HCT116 (cell line): ENCODE data around the gene ZNF471. TPM values are rescaled to one million over a fixed set of nuclear protein-coding genes. Genes with fewer than 3 reads are reported as not detected.

Experiments
- ATAC-seq: fragments of 200-7000 bp; cut with Tn5 transposase; 2 replicates; pipeline ENCODE4 v1.9.1; 2020; ENCODE audit warnings: mild to moderate bottlenecking, moderate library complexity
- BruUV-seq: library from RNA; stranded (reverse); fragments of 400-500 nt; replicated peaks from 2 replicates; lab custom pipeline; 2021; lab: Mats Ljungman, UMichigan
- CTCF ChIA-PET: fragments of 300-600 bp; sonication (Branson Sonifier 250); formaldehyde crosslinking; loops from one replicate; lab custom pipeline; 2021; ENCODE audit warnings: antibody characterized with exemption; lab: Charles Lee
- POLR2A ChIA-PET: fragments of 300-600, 350-600 bp; sonication (Branson Sonifier 250); formaldehyde crosslinking; loops from one replicate; lab custom pipeline; 2021; ENCODE audit warnings: antibody characterized with exemption; lab: Charles Lee
- RAD21 ChIA-PET, 2 experiments: fragments of 300-600 bp; sonication (Branson Sonifier 250); formaldehyde crosslinking; loops; one replicate each; lab custom pipeline; 2023; ENCODE audit warnings: low total read pairs in 2 of 2; ENCODE audit not compliant: uncharacterized antibody in 2 of 2, unreplicated experiment in 2 of 2, low non-redundant PET in 1 of 2; lab: Charles Lee
- DNase-seq: peaks from one replicate; pipeline ENCODE4 v3.0.0-alpha.2; 2010; ENCODE audit warnings: low read depth, low spot score
- H2AFZ ChIP-seq: fragments of 200-600 bp; shearing (Covaris generic), sonication (generic); 2 replicates; pipeline ENCODE4 v1.6.1; 2017; ENCODE audit warnings: low read depth, mixed run types, mixed read lengths, antibody characterized with exemption, low read length; ENCODE audit not compliant: poor library complexity, severe bottlenecking
- H3K27ac ChIP-seq: 2 replicates; pipeline ENCODE4 v1.5.1; 2012; ENCODE audit warnings: low read depth, low read length
- H3K27me3 ChIP-seq: fragments of 200-600 bp; sonication (generic); 2 replicates; pipeline ENCODE4 v1.6.1; 2016; ENCODE audit warnings: mixed run types, low read length, mixed read lengths; ENCODE audit not compliant: insufficient read depth
- H3K36me3 ChIP-seq, 2 experiments: fragments of 200-500 bp in 1 of 2; fragments of 200-600 bp in 1 of 2; sonication (Bioruptor generic) in 1 of 2; sonication (generic) in 1 of 2; 2 replicates each; pipeline versions ENCODE4 v1.5.1 to v1.6.1; 2014 to 2016; ENCODE audit warnings: low read length in 2 of 2, inconsistent platforms in 1 of 2, mixed read lengths in 1 of 2, mixed run types in 1 of 2; ENCODE audit not compliant: insufficient read depth in 2 of 2, control insufficient read depth in 1 of 2
- H3K4me1 ChIP-seq, 2 experiments: fragments of 200-600 bp in 1 of 2; sonication (generic) in 1 of 2; 2 replicates each; pipeline versions ENCODE4 v1.5.1 to v1.6.1; 2012 to 2017; ENCODE audit warnings: low read length in 2 of 2, inconsistent platforms in 1 of 2, mild to moderate bottlenecking in 1 of 2, mixed read lengths in 1 of 2, mixed run types in 1 of 2, moderate library complexity in 1 of 2; ENCODE audit not compliant: insufficient read depth in 2 of 2, control insufficient read depth in 1 of 2
- H3K4me2 ChIP-seq: fragments of 200-600 bp; sonication (generic); 2 replicates; pipeline ENCODE4 v1.6.1; 2017; ENCODE audit warnings: mixed run types, low read length, mixed read lengths
- H3K4me3 ChIP-seq, 2 experiments: fragments of 200-600 bp in 1 of 2; sonication (generic) in 1 of 2; replicated peaks in 1 of 2; 2 replicates each; pipeline ENCODE4 v1.5.1; 2011 to 2016; ENCODE audit warnings: low read length in 2 of 2, control low read depth in 1 of 2, low read depth in 1 of 2, mild to moderate bottlenecking in 1 of 2, mixed read lengths in 1 of 2, mixed run types in 1 of 2
- H3K79me2 ChIP-seq: fragments of 200-600 bp; sonication (generic); 2 replicates; pipeline ENCODE4 v1.6.1; 2017; ENCODE audit warnings: mild to moderate bottlenecking, mixed run types, low read length, moderate library complexity, mixed read lengths; ENCODE audit not compliant: insufficient read depth
- H3K9ac ChIP-seq: fragments of 200-600 bp; sonication (generic); 2 replicates; pipeline ENCODE4 v1.6.1; 2016; ENCODE audit warnings: low read length, mixed read lengths
- H3K9me2 ChIP-seq: fragments of 200-600 bp; sonication (generic), shearing (Covaris generic); 2 replicates; pipeline ENCODE4 v1.6.1; 2017; ENCODE audit warnings: mixed run types, mild to moderate bottlenecking, moderate library complexity; ENCODE audit not compliant: insufficient read depth
- H3K9me3 ChIP-seq, 2 experiments: fragments of 200-500 bp in 1 of 2; fragments of 200-600 bp in 1 of 2; sonication (Bioruptor generic) in 1 of 2; sonication (generic) in 1 of 2; 2 replicates each; pipeline ENCODE4 v1.6.1; 2014 to 2017; ENCODE audit warnings: low read length in 2 of 2, mixed read lengths in 2 of 2, inconsistent platforms in 1 of 2, low read depth in 1 of 2, mild to moderate bottlenecking in 1 of 2, mixed run types in 1 of 2, moderate library complexity in 1 of 2; ENCODE audit not compliant: control insufficient read depth in 1 of 2, insufficient read depth in 1 of 2
- H4K20me1 ChIP-seq: fragments of 200-600 bp; sonication (generic), shearing (Covaris generic); 2 replicates; pipeline ENCODE4 v1.6.1; 2017; ENCODE audit warnings: mixed run types, mild to moderate bottlenecking, moderate library complexity; ENCODE audit not compliant: insufficient read depth
- CBX3 ChIP-seq: IDR thresholded peaks from 2 replicates; pipeline ENCODE4 v1.6.1; 2012; ENCODE audit warnings: low read depth
- CEBPB ChIP-seq: IDR thresholded peaks from 2 replicates; pipeline ENCODE4 v1.6.1; 2012; ENCODE audit warnings: low read depth
- EGR1 ChIP-seq: IDR thresholded peaks from 2 replicates; pipeline ENCODE4 v1.6.1; 2012; ENCODE audit warnings: low read depth
- ELF1 ChIP-seq: IDR thresholded peaks from 2 replicates; pipeline ENCODE4 v1.6.1; 2012; ENCODE audit warnings: low read depth, borderline replicate concordance
- EZH2 ChIP-seq: fragments of 200-600 bp; sonication (generic); IDR thresholded peaks from 2 replicates; pipeline ENCODE4 v1.6.1; 2017; ENCODE audit warnings: antibody characterized with exemption, mixed run types
- EZH2phosphoT487 ChIP-seq: fragments of 200-600 bp; IDR thresholded peaks from 2 replicates; pipeline ENCODE4 v1.6.1; 2018; ENCODE audit warnings: antibody characterized with exemption, borderline replicate concordance
- MAX ChIP-seq: IDR thresholded peaks from 2 replicates; pipeline ENCODE4 v1.6.1; 2012
- POLR2AphosphoS5 ChIP-seq: IDR thresholded peaks from 2 replicates; pipeline ENCODE4 v1.6.1; 2011; ENCODE audit warnings: mild to moderate bottlenecking, low read depth, low read length, moderate library complexity
- SIN3A ChIP-seq: IDR thresholded peaks from 2 replicates; pipeline ENCODE4 v1.6.1; 2012; ENCODE audit warnings: low read depth
- SP1 ChIP-seq: IDR thresholded peaks from 2 replicates; pipeline ENCODE4 v1.6.1; 2012; ENCODE audit warnings: low read depth
- YY1 ChIP-seq: IDR thresholded peaks from 2 replicates; pipeline ENCODE4 v1.6.1; 2011; ENCODE audit warnings: low read length, low read depth, moderate library complexity, mild to moderate bottlenecking; ENCODE audit not compliant: insufficient replicate concordance; ENCODE audit errors: extremely low read depth
- ZFX ChIP-seq: fragments of 450-650 bp; IDR thresholded peaks from 2 replicates; pipeline ENCODE4 v1.6.1; 2017
- ZNF274 ChIP-seq: fragments of 200-500 bp; sonication (Bioruptor generic); IDR thresholded peaks from 2 replicates; pipeline ENCODE4 v1.6.1; 2014; ENCODE audit warnings: mild to moderate bottlenecking, low read depth, low read length, inconsistent platforms
- intact Hi-C: fragments of 100-400 bp; cut with micrococcal nuclease; formaldehyde crosslinking; loops from 2 replicates; pipeline ENCODE4 v1.10.0; 2022
- total RNA-seq: library from RNA; stranded (reverse); gene quantifications from one replicate; pipeline ENCODE4 v1.2.1, GENCODE V29; 2021; ENCODE audit not compliant: unreplicated experiment
- TF ChIP-seq, protein P1 (sequence below): IDR thresholded peaks from 2 replicates; pipeline ENCODE4 v1.6.1; 2012

Gene ZNF471
- total RNA-seq, 1 experiment from 2014 or later: not detected

DNA sequence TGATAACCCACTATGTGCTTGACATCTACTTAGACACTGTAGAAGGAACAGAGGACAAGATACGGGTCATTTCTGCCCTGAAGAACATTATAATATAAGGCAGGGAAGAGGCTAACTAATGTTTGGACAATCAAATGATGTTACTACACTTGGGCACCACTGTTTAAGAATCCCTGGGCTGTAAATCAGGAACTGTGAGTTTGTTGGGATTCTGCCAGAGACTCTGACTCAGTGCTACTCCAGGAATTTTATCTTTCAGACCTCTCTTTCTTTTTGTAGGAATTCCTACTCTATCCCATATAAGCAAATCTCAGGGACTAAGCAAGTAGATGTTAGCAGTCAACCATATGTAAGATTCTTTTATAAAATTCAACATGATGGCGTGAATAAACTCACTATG, 3.1 kb upstream of the ZNF471 start:
- POLR2A ChIA-PET: no interaction called here
- TF ChIP-seq MAX (no peak), ELF1 (no peak), EGR1 (no peak), EZH2 (no peak), ZNF274 (no peak), CBX3 (no peak), SP1 (no peak), YY1 (no peak), EZH2phosphoT487 (no peak), ZFX (no peak), POLR2AphosphoS5 (no peak), SIN3A (no peak), CEBPB (no peak)
- TF ChIP-seq, protein P1, sequence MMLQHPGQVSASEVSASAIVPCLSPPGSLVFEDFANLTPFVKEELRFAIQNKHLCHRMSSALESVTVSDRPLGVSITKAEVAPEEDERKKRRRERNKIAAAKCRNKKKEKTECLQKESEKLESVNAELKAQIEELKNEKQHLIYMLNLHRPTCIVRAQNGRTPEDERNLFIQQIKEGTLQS: no peak
- Histone ChIP-seq H3K36me3 (no peaks in the 10 kb centered on the region), H2AFZ (no peak overlapping the region), H3K4me1 (no peaks in the 10 kb centered on the region), H3K4me3 (no peak overlapping the region), H3K9me3 (peaks cover 23 to 24% of the 10 kb centered on the region in 2 experiments; a peak in 2 of 4 replicates), H3K9ac (no peak overlapping the region), H3K27ac (no peak overlapping the region), H4K20me1 (no peaks in the 10 kb centered on the region), H3K79me2 (no peaks in the 10 kb centered on the region), H3K27me3 (no peaks in the 10 kb centered on the region), H3K9me2 (no peaks in the 10 kb centered on the region), H3K4me2 (no peak overlapping the region)
- DNase-seq (no peak), ATAC-seq (no peak)
- no TSS peak for BruUV-seq
- RAD21 ChIA-PET: no interaction called here
- intact Hi-C loops: no loop called here
- CTCF ChIA-PET: no interaction called here
